HEK293 (cell line): ENCODE measurements around the gene KLHL17.
A peak's percentile ranks its signal among the peaks of the same experiment; 100 is the strongest.

ENCODE experiments used
- BCL11A ChIP-seq: fragments of 450-650 bp; formaldehyde crosslinking; IDR thresholded peaks from 2 replicates; pipeline ENCODE4 v1.5.1; 2016; ENCODE audit warnings: low read depth, missing biosample characterization, missing genetic modification characterization
- CTCF ChIP-seq: fragments of 450-650 bp; formaldehyde crosslinking; IDR thresholded peaks from 2 replicates; pipeline ENCODE4 v1.5.1; 2016; ENCODE audit warnings: missing biosample characterization, missing genetic modification characterization
- GFI1B ChIP-seq: fragments of 450-650 bp; formaldehyde crosslinking; IDR thresholded peaks from 2 replicates; pipeline ENCODE4 v1.5.1; 2016; ENCODE audit warnings: missing biosample characterization, missing genetic modification characterization
- IKZF3 ChIP-seq: fragments of 450-650 bp; IDR thresholded peaks from 2 replicates; pipeline ENCODE4 v1.5.0; 2018; ENCODE audit warnings: missing biosample characterization, mild to moderate bottlenecking, missing genetic modification characterization, moderate library complexity
- INSM2 ChIP-seq: fragments of 450-650 bp; formaldehyde crosslinking; IDR thresholded peaks from 2 replicates; pipeline ENCODE4 v1.5.1; 2016; ENCODE audit warnings: missing biosample characterization, missing genetic modification characterization
- PRDM1 ChIP-seq: fragments of 450-650 bp; formaldehyde crosslinking; IDR thresholded peaks from 2 replicates; pipeline ENCODE4; 2016; ENCODE audit warnings: missing biosample characterization, missing genetic modification characterization
- SCRT2 ChIP-seq: fragments of 450-650 bp; formaldehyde crosslinking; IDR thresholded peaks from 2 replicates; pipeline ENCODE4 v1.5.1; 2016; ENCODE audit warnings: missing biosample characterization, missing genetic modification characterization
- ZBTB44 ChIP-seq: fragments of 450-650 bp; IDR thresholded peaks from 2 replicates; pipeline ENCODE4 v1.5.1; 2018; ENCODE audit warnings: missing biosample characterization, mild to moderate bottlenecking, missing genetic modification characterization
- ZNF19 ChIP-seq: fragments of 450-650 bp; formaldehyde crosslinking; IDR thresholded peaks from 2 replicates; pipeline ENCODE4; 2016; ENCODE audit warnings: missing biosample characterization, missing genetic modification characterization, low read depth
- ZNF221 ChIP-seq: fragments of 450-650 bp; formaldehyde crosslinking; IDR thresholded peaks from 2 replicates; pipeline ENCODE4 v1.5.1; 2017; ENCODE audit warnings: missing biosample characterization, missing genetic modification characterization, borderline replicate concordance
- ZNF23 ChIP-seq: fragments of 450-650 bp; formaldehyde crosslinking; IDR thresholded peaks from 2 replicates; pipeline ENCODE4 v1.5.1; 2016; ENCODE audit warnings: missing biosample characterization, missing genetic modification characterization, borderline replicate concordance
- ZNF366 ChIP-seq: fragments of 450-650 bp; formaldehyde crosslinking; conservative IDR thresholded peaks from 2 replicates; pipeline ENCODE4 v1.5.1; 2016; ENCODE audit warnings: missing biosample characterization, missing genetic modification characterization
- ZNF398 ChIP-seq: fragments of 450-650 bp; formaldehyde crosslinking; IDR thresholded peaks from 2 replicates; pipeline ENCODE4 v1.5.1; 2017; ENCODE audit warnings: missing biosample characterization, missing genetic modification characterization
- ZNF530 ChIP-seq: fragments of 450-650 bp; formaldehyde crosslinking; IDR thresholded peaks from 2 replicates; pipeline ENCODE4 v1.5.1; 2016; ENCODE audit warnings: low read depth, missing biosample characterization, missing genetic modification characterization
- ZNF561 ChIP-seq: fragments of 450-650 bp; IDR thresholded peaks from 2 replicates; pipeline ENCODE4 v1.5.1; 2018; ENCODE audit warnings: missing biosample characterization, missing genetic modification characterization, borderline replicate concordance
- ZNF623 ChIP-seq: fragments of 450-650 bp; formaldehyde crosslinking; IDR thresholded peaks from 2 replicates; pipeline ENCODE4 v1.5.1; 2016; ENCODE audit warnings: missing biosample characterization, missing genetic modification characterization
- ZNF629 ChIP-seq: fragments of 450-650 bp; formaldehyde crosslinking; IDR thresholded peaks from 2 replicates; pipeline ENCODE4 v1.5.1; 2017; ENCODE audit warnings: missing biosample characterization, missing genetic modification characterization
- ZNF660 ChIP-seq: fragments of 450-650 bp; IDR thresholded peaks from 2 replicates; pipeline ENCODE4 v1.5.1; 2018; ENCODE audit warnings: missing biosample characterization, mild to moderate bottlenecking, missing genetic modification characterization
- ZNF701 ChIP-seq: fragments of 450-650 bp; formaldehyde crosslinking; IDR thresholded peaks from 2 replicates; pipeline ENCODE4 v1.5.1; 2016; ENCODE audit warnings: missing biosample characterization, missing genetic modification characterization
- ZNF704 ChIP-seq: fragments of 450-650 bp; formaldehyde crosslinking; IDR thresholded peaks from 2 replicates; pipeline ENCODE4 v1.5.1; 2016; ENCODE audit warnings: missing biosample characterization, missing genetic modification characterization
- ZNF747 ChIP-seq: fragments of 450-650 bp; formaldehyde crosslinking; IDR thresholded peaks from 2 replicates; pipeline ENCODE4 v1.5.1; 2016; ENCODE audit warnings: missing biosample characterization, missing genetic modification characterization
- ZNF76 ChIP-seq: fragments of 450-650 bp; formaldehyde crosslinking; IDR thresholded peaks from 2 replicates; pipeline ENCODE4; 2016; ENCODE audit warnings: low read depth, missing biosample characterization, missing genetic modification characterization, borderline replicate concordance
- ZSCAN16 ChIP-seq: fragments of 450-650 bp; formaldehyde crosslinking; IDR thresholded peaks from 2 replicates; pipeline ENCODE4 v1.5.1; 2016; ENCODE audit warnings: missing biosample characterization, missing genetic modification characterization
- ZSCAN30 ChIP-seq: fragments of 450-650 bp; IDR thresholded peaks from 2 replicates; pipeline ENCODE4 v1.5.1; 2018; ENCODE audit warnings: missing biosample characterization, mild to moderate bottlenecking, missing genetic modification characterization, moderate library complexity
- TF ChIP-seq, protein P1 (sequence below): fragments of 450-650 bp; formaldehyde crosslinking; conservative IDR thresholded peaks from 2 replicates; pipeline ENCODE4 v1.5.1; 2016; ENCODE audit warnings: low read depth, missing biosample characterization, missing genetic modification characterization
- TF ChIP-seq, protein P2 (sequence below): fragments of 450-650 bp; formaldehyde crosslinking; IDR thresholded peaks from 2 replicates; pipeline ENCODE4 v1.5.1; 2017; ENCODE audit warnings: missing biosample characterization, mild to moderate bottlenecking, missing genetic modification characterization, moderate library complexity

The KLHL17 gene

GRCh38 chr1:960363-961131, at the start of gene KLHL17 (continued):
- TF ChIP-seq CTCF (tag by site-specific recombination), result no peak
- TF ChIP-seq ZBTB44 (tag by site-specific recombination), result peak; percentile 46
- TF ChIP-seq ZNF629, result no peak
- TF ChIP-seq ZNF398 (tag by site-specific recombination), result peak; percentile 28; the same call in 1 of the 2 replicates
- no peak for TF ChIP-seq SCRT2 (tag by site-specific recombination)
- no peak for TF ChIP-seq IKZF3
- no peak for TF ChIP-seq ZSCAN16 (tag by site-specific recombination)
- TF ChIP-seq BCL11A (tag by site-specific recombination), result no peak
- TF ChIP-seq ZSCAN30 (tag by site-specific recombination), result peak; percentile 77
- TF ChIP-seq, protein P1, sequence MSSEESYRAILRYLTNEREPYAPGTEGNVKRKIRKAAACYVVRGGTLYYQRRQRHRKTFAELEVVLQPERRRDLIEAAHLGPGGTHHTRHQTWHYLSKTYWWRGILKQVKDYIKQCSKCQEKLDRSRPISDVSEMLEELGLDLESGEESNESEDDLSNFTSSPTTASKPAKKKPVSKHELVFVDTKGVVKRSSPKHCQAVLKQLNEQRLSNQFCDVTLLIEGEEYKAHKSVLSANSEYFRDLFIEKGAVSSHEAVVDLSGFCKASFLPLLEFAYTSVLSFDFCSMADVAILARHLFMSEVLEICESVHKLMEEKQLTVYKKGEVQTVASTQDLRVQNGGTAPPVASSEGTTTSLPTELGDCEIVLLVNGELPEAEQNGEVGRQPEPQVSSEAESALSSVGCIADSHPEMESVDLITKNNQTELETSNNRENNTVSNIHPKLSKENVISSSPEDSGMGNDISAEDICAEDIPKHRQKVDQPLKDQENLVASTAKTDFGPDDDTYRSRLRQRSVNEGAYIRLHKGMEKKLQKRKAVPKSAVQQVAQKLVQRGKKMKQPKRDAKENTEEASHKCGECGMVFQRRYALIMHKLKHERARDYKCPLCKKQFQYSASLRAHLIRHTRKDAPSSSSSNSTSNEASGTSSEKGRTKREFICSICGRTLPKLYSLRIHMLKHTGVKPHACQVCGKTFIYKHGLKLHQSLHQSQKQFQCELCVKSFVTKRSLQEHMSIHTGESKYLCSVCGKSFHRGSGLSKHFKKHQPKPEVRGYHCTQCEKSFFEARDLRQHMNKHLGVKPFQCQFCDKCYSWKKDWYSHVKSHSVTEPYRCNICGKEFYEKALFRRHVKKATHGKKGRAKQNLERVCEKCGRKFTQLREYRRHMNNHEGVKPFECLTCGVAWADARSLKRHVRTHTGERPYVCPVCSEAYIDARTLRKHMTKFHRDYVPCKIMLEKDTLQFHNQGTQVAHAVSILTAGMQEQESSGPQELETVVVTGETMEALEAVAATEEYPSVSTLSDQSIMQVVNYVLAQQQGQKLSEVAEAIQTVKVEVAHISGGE (tag by site-specific recombination), result no peak; the same call in 1 of the 2 replicates
- TF ChIP-seq ZNF561 (tag by site-specific recombination), result peak; percentile 44; the same call in 1 of the 2 replicates
- TF ChIP-seq ZNF221, result no peak
- no peak for TF ChIP-seq GFI1B (tag by site-specific recombination)
- TF ChIP-seq ZNF23, result no peak
- TF ChIP-seq ZNF747 (tag by site-specific recombination), result no peak
- TF ChIP-seq ZNF530 (tag by site-specific recombination), result no peak
- TF ChIP-seq ZNF76 (tag by site-specific recombination), result no peak
- TF ChIP-seq ZNF660 (tag by site-specific recombination), result no peak
- TF ChIP-seq INSM2 (tag by site-specific recombination), result peak; percentile 11; the same call in 1 of the 2 replicates
- TF ChIP-seq PRDM1 (tag by site-specific recombination), result no peak
- TF ChIP-seq, protein P2, sequence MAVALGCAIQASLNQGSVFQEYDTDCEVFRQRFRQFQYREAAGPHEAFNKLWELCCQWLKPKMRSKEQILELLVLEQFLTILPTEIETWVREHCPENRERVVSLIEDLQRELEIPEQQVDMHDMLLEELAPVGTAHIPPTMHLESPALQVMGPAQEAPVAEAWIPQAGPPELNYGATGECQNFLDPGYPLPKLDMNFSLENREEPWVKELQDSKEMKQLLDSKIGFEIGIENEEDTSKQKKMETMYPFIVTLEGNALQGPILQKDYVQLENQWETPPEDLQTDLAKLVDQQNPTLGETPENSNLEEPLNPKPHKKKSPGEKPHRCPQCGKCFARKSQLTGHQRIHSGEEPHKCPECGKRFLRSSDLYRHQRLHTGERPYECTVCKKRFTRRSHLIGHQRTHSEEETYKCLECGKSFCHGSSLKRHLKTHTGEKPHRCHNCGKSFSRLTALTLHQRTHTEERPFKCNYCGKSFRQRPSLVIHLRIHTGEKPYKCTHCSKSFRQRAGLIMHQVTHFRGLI (tag by site-specific recombination), result 0 out of 2 replicates have a peak, but pooled peaks have one; percentile 15
- no peak for TF ChIP-seq ZNF366 (tag by site-specific recombination)
- no peak for TF ChIP-seq ZNF704 (tag by site-specific recombination)
- TF ChIP-seq ZNF701 (tag by site-specific recombination), result no peak
- TF ChIP-seq ZNF623 (tag by site-specific recombination), result no peak
- TF ChIP-seq ZNF19 (tag by site-specific recombination), result no peak
